Measurements from ENCODE around the gene RTTN. TPM values are rescaled to one million over a fixed set of nuclear protein-coding genes. Genes with fewer than 3 reads are reported as not detected.

RTTN gene
- total and polyA plus RNA-seq, 2 of the 4 experiments (the other 2 are of a cell fraction) = 5.8 to 19.9 TPM

- no peak overlapping the region for H2BK15ac ChIP-seq (ENCODE audit: low read depth, low read length)
- no peak overlapping the region for H3K4me3 ChIP-seq (ENCODE audit: insufficient read depth, low read depth, low read length)
- H2BK120ac ChIP-seq (ENCODE audit: low read depth, low read length) = no peak overlapping the region
- no peak overlapping the region for H2AK9ac ChIP-seq (replicated peaks; ENCODE audit: low read depth, low read length, poor library complexity)
- in situ Hi-C loops (cut with MboI; ENCODE audit: low sequenced_read_pairs) (no loop called here), intact Hi-C loops (cut with micrococcal nuclease) (loop anchor here (5.0 kb wide), 1 partner anchor 45 kb away; no protein-coding TSS in a partner anchor), dilution Hi-C loops (cut with HindIII; ENCODE audit: low sequenced_read_pairs, unreplicated experiment) (no loop called here)
- H4K20me1 ChIP-seq (ENCODE audit: insufficient read depth, low read length) = no peaks in the 10 kb centered on the region
- POLR2A ChIA-PET (ENCODE audit: unreplicated experiment) = no interaction called here
- no peak overlapping the region for H2BK5ac ChIP-seq (ENCODE audit: low read depth, low read length, poor library complexity, severe bottlenecking)
- TF ChIP-seq CHD1 (IDR thresholded peaks at IDR 0.05; ENCODE audit: low read depth, low read length) (no peak), NFE2L2 (IDR thresholded peaks at IDR 0.05; ENCODE audit: low read depth, low read length) (no peak), MAFK (IDR thresholded peaks at IDR 0.05; ENCODE audit: low read depth, low read length) (no peak), POLR2A (IDR thresholded peaks at IDR 0.05; ENCODE audit: low read depth, low read length) (no peak), USF2 (IDR thresholded peaks at IDR 0.05; ENCODE audit: low read depth, low read length) (no peak), SMC3 (IDR thresholded peaks at IDR 0.05; ENCODE audit: low read depth, low read length) (no peak), MAZ (IDR thresholded peaks at IDR 0.05; ENCODE audit: borderline replicate concordance, low read depth, low read length) (no peak), CTCF (conservative IDR thresholded peaks at IDR 0.05; ENCODE audit: low read depth, low read length) (no peak), ELK1 (IDR thresholded peaks at IDR 0.05; ENCODE audit: borderline replicate concordance, low read depth, low read length) (no peak), RAD21 (IDR thresholded peaks at IDR 0.05; ENCODE audit: low read length) (no peak), CEBPB (IDR thresholded peaks at IDR 0.05; ENCODE audit: low read depth, low read length) (no peak), FOS (IDR thresholded peaks at IDR 0.05; ENCODE audit: low read depth, low read length) (no peak)
- H3K9ac ChIP-seq (ENCODE audit: low read depth, low read length) = no peak overlapping the region
- peaks cover 9% of the 10 kb centered on the region for H3K9me3 ChIP-seq (ENCODE audit: control insufficient read depth, insufficient read depth, low read length)
- H2AFZ ChIP-seq (replicated peaks; ENCODE audit: low read length, poor library complexity) = no peak overlapping the region
- no peak overlapping the region for H4K8ac ChIP-seq (ENCODE audit: low read depth in 2 of 2, low read length in 2 of 2)
- no TSS peak for BruUV-seq (replicated peaks)
- no peaks in the 10 kb centered on the region for H3K36me3 ChIP-seq (ENCODE audit: control insufficient read depth, insufficient read depth, low read length)
- no peaks in the 10 kb centered on the region for H3K9me1 ChIP-seq (ENCODE audit: insufficient read depth, low read length)
- H4K91ac ChIP-seq (ENCODE audit: insufficient read depth, low read depth, low read length) = no peak overlapping the region
- no peak overlapping the region for H3K4me2 ChIP-seq (ENCODE audit: low read depth, low read length)
- no peak overlapping the region for H2AK5ac ChIP-seq (ENCODE audit: low read depth, low read length)
- DNase-seq = no peak
- no peak overlapping the region for H4K5ac ChIP-seq (ENCODE audit: low read depth, low read length)
- H3K56ac ChIP-seq (ENCODE audit: extremely low read depth, insufficient read depth, low read length) = no peak overlapping the region
- no peak overlapping the region for H3K23ac ChIP-seq (ENCODE audit: low read depth, low read length)
- peaks cover 1% of the 10 kb centered on the region; the same call in 1 of the 2 replicates for H3K27me3 ChIP-seq (ENCODE audit: control insufficient read depth, insufficient read depth, low read length)
- no CpG with 5 or more reads among the region's 3 CpGs for WGBS, 2 experiments (ENCODE audit: extremely low coverage in 2 of 2, insufficient read length in 1 of 2)
- ATAC-seq (ENCODE audit: low read depth) = no peak
- H3K4me1 ChIP-seq (ENCODE audit: control insufficient read depth, insufficient read depth, low read length) = no peaks in the 10 kb centered on the region
- H3K79me1 ChIP-seq (ENCODE audit: low read depth in 1 of 2, low read length in 2 of 2) = no peaks in the 10 kb centered on the region
- no peak overlapping the region for H2BK20ac ChIP-seq (ENCODE audit: low read depth, low read length)
- H3K27ac ChIP-seq (ENCODE audit: insufficient read depth, low read length) = no peak overlapping the region
- no peak overlapping the region for H3K4ac ChIP-seq (ENCODE audit: low read depth, low read length)
- CTCF ChIA-PET = no interaction called here
- no peak overlapping the region for H3K18ac ChIP-seq (ENCODE audit: low read depth, low read length)
- no peak overlapping the region for H3K14ac ChIP-seq (replicated peaks; ENCODE audit: low read depth, low read length)
Measured at GRCh38 chr18:70227438-70227837, 22.0 kb upstream of the RTTN start.
